NCI-H1092 (cell line): ENCODE measurements around the gene CASD1.
A peak's percentile ranks its signal among the peaks of the same experiment; 100 is the strongest.

Source experiments
- DNase-seq: peaks from one replicate; lab custom pipeline; 2025; lab: John Stamatoyannopoulos, UW

CASD1 gene

GRCh38 chr7:94509264-94509886, at the start of gene CASD1:
TSS of gene CASD1 (plus strand) at chr7:94509809. CDS start at chr7:94510085, 276 bp downstream.
- DNase-seq: peak; percentile 62

GRCh38 chr7:94466516-94466915, 43.1 kb upstream of the CASD1 start:
- DNase-seq: no peak

GRCh38 chr7:94471604-94472003, 38.0 kb upstream of the CASD1 start:
- no peak for DNase-seq

GRCh38 chr7:94472608-94473007, 37.0 kb upstream of the CASD1 start:
- no peak for DNase-seq

- DNase-seq: no peak
These were observed 33.3 kb upstream of the CASD1 start for GRCh38 chr7:94476251-94476840.

GRCh38 chr7:94477878-94478277, 31.7 kb upstream of the CASD1 start:
- DNase-seq: no peak

- no peak for DNase-seq
These were observed 30.9 kb upstream of the CASD1 start for GRCh38 chr7:94478648-94479214.

- DNase-seq: no peak
These were observed 28.3 kb upstream of the CASD1 start for GRCh38 chr7:94481279-94481678.

- DNase-seq: no peak
These were observed 26.8 kb upstream of the CASD1 start for GRCh38 chr7:94482796-94483195.

- DNase-seq: no peak
These were observed 25.8 kb upstream of the CASD1 start for GRCh38 chr7:94483843-94484242.

GRCh38 chr7:94486216-94486615, 23.4 kb upstream of the CASD1 start:
- DNase-seq: no peak

- no peak for DNase-seq
These were observed 18.2 kb upstream of the CASD1 start for GRCh38 chr7:94491410-94491809.

GRCh38 chr7:94492601-94493000, 17.0 kb upstream of the CASD1 start:
- no peak for DNase-seq

GRCh38 chr7:94497874-94498670, 11.5 kb upstream of the CASD1 start:
- DNase-seq: no peak

- DNase-seq: no peak
These were observed 10.7 kb upstream of the CASD1 start for GRCh38 chr7:94498918-94499317.

- DNase-seq: no peak
These were observed 2.1 kb upstream of the CASD1 start for GRCh38 chr7:94507462-94507861.

GRCh38 chr7:94507962-94508361, 1.6 kb upstream of the CASD1 start:
- DNase-seq: no peak

GRCh38 chr7:94509887-94510581, 425 bp downstream of the CASD1 start:
- DNase-seq: peak; percentile 86

GRCh38 chr7:94510582-94511496, 1.2 kb downstream of the CASD1 start:
- peak; percentile 77 for DNase-seq

GRCh38 chr7:94511718-94512117, 2.1 kb downstream of the CASD1 start:
- peak; percentile 20 for DNase-seq
